K562 (cell line): Measurements from ENCODE around the gene NKX2-8. TPM values are rescaled to one million over a fixed set of nuclear protein-coding genes. Genes with fewer than 3 reads are reported as not detected.

Experiments used
- ATAC-seq: fragments of 200-7000 bp; cut with Tn5 transposase; 3 replicates; pipeline ENCODE4 v1.9.1; 2020; ENCODE audit warnings: moderate library complexity
- BruUV-seq: library from RNA; stranded (reverse); fragments of 400-500 nt; replicated peaks from 2 replicates; lab custom pipeline; 2021; lab: Mats Ljungman, UMichigan
- CTCF ChIA-PET: fragments of 300-600 bp; formaldehyde crosslinking; extraction: SDS; loops from one replicate; lab custom pipeline; 2021; ENCODE audit warnings: low intra/inter-chr PET ratio; lab: Yijun Ruan, JAX
- POLR2A ChIA-PET: fragments of 300-600, 350-650 bp; sonication (Branson Sonifier 250); formaldehyde crosslinking; extraction: SDS; loops from one replicate; lab custom pipeline; 2021; ENCODE audit warnings: antibody characterized with exemption, inconsistent platforms; lab: Yijun Ruan, JAX
- DNase-seq, 4 experiments: peaks; one replicate each; pipeline versions ENCODE4 v3.0.0 to v3.0.0-alpha.2; 2011 to 2018; ENCODE audit warnings: low spot score in 3 of 4, mixed read lengths in 3 of 4; ENCODE audit errors: extremely low read depth in 1 of 4
- FAIRE-seq: peaks from 2 replicates; lab custom pipeline; 2011; peaks lifted over from hg19 to GRCh38; lab: Jason Lieb, UNC
- H2AFZ ChIP-seq: 2 replicates; pipeline ENCODE4 v1.6.0; 2011; ENCODE audit warnings: low read depth, low read length, control low read depth, inconsistent platforms
- H3K27ac ChIP-seq: fragments of 200-600 bp; 3 replicates; pipeline ENCODE4 v1.8.0; 2011; ENCODE audit warnings: low read depth, mild to moderate bottlenecking, control low read depth, inconsistent platforms, low read length, moderate library complexity, mixed read lengths; ENCODE audit errors: extremely low read depth
- H3K27me3 ChIP-seq, 2 experiments: fragments of 300-600 bp in 1 of 2; 2 replicates in 1 of 2; 3 replicates in 1 of 2; pipeline versions ENCODE4 v1.6.0 to v1.8.0; 2011; ENCODE audit warnings: inconsistent platforms in 2 of 2, low read length in 2 of 2, mild to moderate bottlenecking in 1 of 2, mixed read lengths in 1 of 2, moderate library complexity in 1 of 2; ENCODE audit not compliant: control insufficient read depth in 2 of 2, insufficient read depth in 2 of 2
- H3K36me3 ChIP-seq: fragments of 300-600 bp; 3 replicates; pipeline ENCODE4 v1.8.0; 2011; ENCODE audit warnings: mild to moderate bottlenecking, low read length, inconsistent platforms; ENCODE audit not compliant: control insufficient read depth, insufficient read depth
- H3K4me1 ChIP-seq, 2 experiments: fragments of 200-600 bp in 1 of 2; replicated peaks in 1 of 2; 2 replicates in 1 of 2; 3 replicates in 1 of 2; pipeline versions ENCODE4 v1.5.1 to v1.8.0; 2011; ENCODE audit warnings: inconsistent platforms in 2 of 2, low read length in 2 of 2, mild to moderate bottlenecking in 1 of 2, mixed read lengths in 1 of 2, moderate library complexity in 1 of 2; ENCODE audit not compliant: control insufficient read depth in 2 of 2, insufficient read depth in 2 of 2
- H3K4me2 ChIP-seq: 2 replicates; pipeline ENCODE4 v1.6.1; 2011; ENCODE audit warnings: low read length, control low read depth, inconsistent platforms, mixed read lengths; ENCODE audit not compliant: insufficient read depth
- H3K4me3 ChIP-seq: fragments of 200-600 bp; sonication (generic), shearing (Covaris generic); 2 replicates; pipeline ENCODE4 v1.5.1; 2016; ENCODE audit warnings: control low read depth, inconsistent platforms
- H3K79me2 ChIP-seq: fragments of 200-600 bp; 3 replicates; pipeline ENCODE4 v1.8.0; 2011; ENCODE audit warnings: low read length, inconsistent platforms; ENCODE audit not compliant: control insufficient read depth, insufficient read depth
- H3K9ac ChIP-seq, 2 experiments: 2 replicates each; pipeline versions ENCODE4 v1.6.0 to v1.6.1; 2011; ENCODE audit warnings: low read depth in 2 of 2, low read length in 2 of 2, control low read depth in 1 of 2, inconsistent platforms in 1 of 2, mild to moderate bottlenecking in 1 of 2, mixed read lengths in 1 of 2; ENCODE audit not compliant: insufficient read depth in 1 of 2
- H3K9me1 ChIP-seq: one replicate; pipeline ENCODE4 v1.6.0; 2011; ENCODE audit warnings: inconsistent platforms, mild to moderate bottlenecking, low read length, moderate library complexity; ENCODE audit not compliant: control insufficient read depth, insufficient read depth
- H3K9me3 ChIP-seq: replicated peaks from 2 replicates; pipeline ENCODE4 v1.5.1; 2011; ENCODE audit warnings: low read depth, low read length, inconsistent platforms; ENCODE audit not compliant: control insufficient read depth, insufficient read depth
- H4K20me1 ChIP-seq: replicated peaks from 2 replicates; pipeline ENCODE4 v1.6.1; 2011; ENCODE audit warnings: low read length, inconsistent platforms, mixed read lengths; ENCODE audit not compliant: control insufficient read depth, insufficient read depth
- ETV6 ChIP-seq, 3 experiments: fragments of 150-350 bp in 1 of 3; sonication (generic) in 1 of 3; formaldehyde crosslinking in 1 of 3; IDR thresholded peaks; 2 replicates each; pipeline versions ENCODE4 v1.6.1 to v1.8.0; 2014 to 2022; ENCODE audit warnings: borderline replicate concordance in 2 of 3, low read depth in 2 of 3, antibody characterized with exemption in 1 of 3, low read length in 1 of 3, mild to moderate bottlenecking in 1 of 3, missing genetic modification reagents in 1 of 3
- MYBL2 ChIP-seq, 2 experiments: fragments of 450-650 bp in 1 of 2; sonication (generic) in 1 of 2; formaldehyde crosslinking in 1 of 2; IDR thresholded peaks; 2 replicates each; pipeline versions ENCODE4 v1.6.1 to v1.8.1; 2017 to 2022; ENCODE audit warnings: borderline replicate concordance in 1 of 2, inconsistent platforms in 1 of 2, low read depth in 1 of 2, mild to moderate bottlenecking in 1 of 2, missing genetic modification reagents in 1 of 2, moderate library complexity in 1 of 2
- SMAD1 ChIP-seq: fragments of 150-350 bp; IDR thresholded peaks from 2 replicates; pipeline ENCODE4 v1.6.1; 2014; ENCODE audit warnings: low read length, low read depth; ENCODE audit not compliant: partially characterized antibody
- SOX6 ChIP-seq: fragments of 450-650 bp; IDR thresholded peaks from 2 replicates; pipeline ENCODE4 v1.6.1; 2014; ENCODE audit warnings: mild to moderate bottlenecking
- TRIM25 ChIP-seq: fragments of 450-650 bp; IDR thresholded peaks from 2 replicates; pipeline ENCODE4 v1.7.0; 2016; ENCODE audit warnings: borderline replicate concordance
- ZC3H11A ChIP-seq: IDR thresholded peaks from 2 replicates; pipeline ENCODE4 v1.6.1; 2012; ENCODE audit warnings: low read depth, low read length, improper control_type of control experiment
- ZNF518B ChIP-seq: fragments of 250-450 bp; sonication (Bioruptor Pico); IDR thresholded peaks from 2 replicates; pipeline ENCODE4 v1.5.0; 2021; ENCODE audit warnings: mild to moderate bottlenecking, moderate library complexity
- WGBS: fragments of 100-300 bp; shearing (Covaris generic); methylation state at CpG from one replicate; pipeline ENCODE4 v1.1.6; 2016; ENCODE audit warnings: low coverage, mixed read lengths; ENCODE audit not compliant: insufficient coverage; ENCODE audit errors: missing lambda C conversion rate; 5-methylcytosine and 5-hydroxymethylcytosine counted together
- in situ Hi-C: fragments of 300-500 bp; cut with MboI; formaldehyde crosslinking; loops from 4 replicates; pipeline ENCODE4 v1.15.0; 2018; ENCODE audit warnings: inconsistent platforms, mixed read lengths
- intact Hi-C: fragments of 100-400 bp; cut with micrococcal nuclease; formaldehyde crosslinking; loops from 2 replicates; pipeline ENCODE4 v1.14.2; 2022
- polyA plus RNA-seq, 8 experiments: library from polyadenylated mRNA; depleted of rRNA in 4 of 8; stranded (reverse) in 5 of 8; unstranded in 3 of 8; fragments of >200 nt; fragmentation: Nextera tagmentation in 2 of 8; fragmentation: Illumina TruSeq in 1 of 8; extraction: Ambion mirVana in 2 of 8; extraction: Trizol in 1 of 8; gene quantifications; 2 replicates each; pipeline versions ENCODE4 v1.2.1 to v1.2.3, GENCODE V29; 2011 to 2014; ENCODE audit warnings: inconsistent platforms in 1 of 8, missing spikeins in 1 of 8
- total RNA-seq, 7 experiments: library from RNA; depleted of rRNA in 6 of 7; stranded (reverse); fragments of >200 nt in 6 of 7; fragmentation: Illumina TruSeq in 2 of 7; extraction: Trizol in 2 of 7; gene quantifications; 2 replicates each; pipeline versions ENCODE4 v1.2.1 to v1.2.3, GENCODE V29; 2011 to 2021; ENCODE audit warnings: low replicate concordance in 1 of 7

Gene NKX2-8
- total and polyA plus RNA-seq, 9 of the 15 experiments (the other 6 are each of a cell fraction or from before 2014, with no cell fraction given) = not detected

- no peaks in the 10 kb centered on the region for H4K20me1 ChIP-seq
- in situ Hi-C loops = no loop called here
- no peak overlapping the region for H2AFZ ChIP-seq
- H3K4me3 ChIP-seq = no peak overlapping the region
- 0% methylated on average over 7 of the region's 7 CpGs for WGBS
- H3K9me1 ChIP-seq = no peaks in the 10 kb centered on the region
- H3K27me3 ChIP-seq = peaks cover 0 to 6% of the 10 kb centered on the region in 2 experiments; a peak in 3 of 5 replicates
- H3K9ac ChIP-seq = no peak overlapping the region
- H3K27ac ChIP-seq = no peak overlapping the region
- ChIA-PET POLR2A (interaction anchor here (0.6 kb wide), 1 partner anchor 9 kb away, joined by 3 read pairs; no protein-coding TSS in a partner anchor), CTCF (no interaction called here)
- H3K4me2 ChIP-seq = no peak overlapping the region
- H3K36me3 ChIP-seq = no peaks in the 10 kb centered on the region
- intact Hi-C loops = no loop called here
- BruUV-seq = no TSS peak
- no peaks in the 10 kb centered on the region for H3K4me1 ChIP-seq
- H3K9me3 ChIP-seq = no peaks in the 10 kb centered on the region
- FAIRE-seq = no peak
- DNase-seq = no peak
- H3K79me2 ChIP-seq = no peaks in the 10 kb centered on the region
- no peak for ATAC-seq
- TF ChIP-seq ETV6 (IDR thresholded peaks at IDR 0.05; ENCODE audit: borderline replicate concordance in 1 of 2, low read depth in 2 of 2, low read length in 1 of 2) = no peak
- TF ChIP-seq ETV6 (CRISPR knock-in tag; IDR thresholded peaks at IDR 0.05; ENCODE audit: borderline replicate concordance) = no peak
- TF ChIP-seq TRIM25 = no peak
- no peak for TF ChIP-seq SOX6
- no peak for TF ChIP-seq ZNF518B (CRISPR knock-in tag)
- TF ChIP-seq MYBL2 (IDR thresholded peaks at IDR 0.05; ENCODE audit: low read depth) = no peak
- no peak for TF ChIP-seq MYBL2 (CRISPR knock-in tag; IDR thresholded peaks at IDR 0.05; ENCODE audit: borderline replicate concordance)
- TF ChIP-seq SMAD1 = no peak
- TF ChIP-seq ZC3H11A = no peak
Measured at GRCh38 chr14:36588788-36589187, 6.4 kb upstream of the NKX2-8 start.
